ENCODE results near the gene TTBK2.

DNA sequence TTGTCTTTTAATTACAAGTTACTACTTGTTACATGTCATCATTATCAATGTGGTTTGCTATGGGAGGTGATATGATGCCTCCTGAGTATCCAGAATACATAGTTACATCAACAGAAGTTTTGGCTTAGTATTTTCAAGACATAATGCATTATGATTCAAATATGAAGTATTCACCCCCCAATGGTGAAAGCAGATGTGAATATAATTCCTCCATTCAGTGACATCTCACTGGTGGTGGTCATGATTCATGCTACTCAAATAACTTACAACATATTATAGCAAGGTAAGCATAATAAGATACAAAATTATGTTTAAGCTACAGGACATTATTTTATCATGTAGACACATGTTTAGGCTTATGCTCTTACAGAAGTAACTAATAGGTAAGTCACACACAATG lies 34.9 kb upstream of the TTBK2 start:
- TF ChIP-seq, protein P1, sequence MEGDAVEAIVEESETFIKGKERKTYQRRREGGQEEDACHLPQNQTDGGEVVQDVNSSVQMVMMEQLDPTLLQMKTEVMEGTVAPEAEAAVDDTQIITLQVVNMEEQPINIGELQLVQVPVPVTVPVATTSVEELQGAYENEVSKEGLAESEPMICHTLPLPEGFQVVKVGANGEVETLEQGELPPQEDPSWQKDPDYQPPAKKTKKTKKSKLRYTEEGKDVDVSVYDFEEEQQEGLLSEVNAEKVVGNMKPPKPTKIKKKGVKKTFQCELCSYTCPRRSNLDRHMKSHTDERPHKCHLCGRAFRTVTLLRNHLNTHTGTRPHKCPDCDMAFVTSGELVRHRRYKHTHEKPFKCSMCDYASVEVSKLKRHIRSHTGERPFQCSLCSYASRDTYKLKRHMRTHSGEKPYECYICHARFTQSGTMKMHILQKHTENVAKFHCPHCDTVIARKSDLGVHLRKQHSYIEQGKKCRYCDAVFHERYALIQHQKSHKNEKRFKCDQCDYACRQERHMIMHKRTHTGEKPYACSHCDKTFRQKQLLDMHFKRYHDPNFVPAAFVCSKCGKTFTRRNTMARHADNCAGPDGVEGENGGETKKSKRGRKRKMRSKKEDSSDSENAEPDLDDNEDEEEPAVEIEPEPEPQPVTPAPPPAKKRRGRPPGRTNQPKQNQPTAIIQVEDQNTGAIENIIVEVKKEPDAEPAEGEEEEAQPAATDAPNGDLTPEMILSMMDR (optimal IDR thresholded peaks at IDR 0.05 in 1 of 3, IDR thresholded peaks at IDR 0.05 in 1 of 3, conservative IDR thresholded peaks at IDR 0.05 in 1 of 3; ENCODE audit: extremely low read depth in 1 of 3, insufficient read depth in 2 of 3, low read length in 3 of 3), result no peak
- no peak for TF ChIP-seq EZH2 (IDR thresholded peaks at IDR 0.05; ENCODE audit: low read length)

Data from keratinocyte (primary cell).